Measurements from ENCODE around the gene WFIKKN2.
A peak's percentile ranks its signal among the peaks of the same experiment; 100 is the strongest.

The WFIKKN2 gene

GRCh38 chr17:50802609-50803571, 32.5 kb upstream of the WFIKKN2 start:
- TF ChIP-seq GATA3 (IDR thresholded peaks at IDR 0.05; ENCODE audit: low read depth, low read length) = no peak
- TF ChIP-seq GATA2 (IDR thresholded peaks at IDR 0.05; ENCODE audit: low read depth, low read length) = no peak

- TF ChIP-seq GATA2 (IDR thresholded peaks at IDR 0.05; ENCODE audit: low read depth, low read length) = no peak
- no peak for TF ChIP-seq GATA3 (IDR thresholded peaks at IDR 0.05; ENCODE audit: low read depth, low read length)
Observed at GRCh38 chr17:50803676-50804075, 31.7 kb upstream of the WFIKKN2 start.

- TF ChIP-seq GATA2 (IDR thresholded peaks at IDR 0.05; ENCODE audit: low read depth, low read length) (no peak), GATA3 (IDR thresholded peaks at IDR 0.05; ENCODE audit: low read depth, low read length) (no peak)
Observed at GRCh38 chr17:50805486-50805885, 29.9 kb upstream of the WFIKKN2 start.

- TF ChIP-seq GATA3 (IDR thresholded peaks at IDR 0.05; ENCODE audit: low read depth, low read length) (no peak), GATA2 (IDR thresholded peaks at IDR 0.05; ENCODE audit: low read depth, low read length) (no peak)
Observed at GRCh38 chr17:50806141-50806643, 29.2 kb upstream of the WFIKKN2 start.

GRCh38 chr17:50807009-50807408, 28.4 kb upstream of the WFIKKN2 start:
- TF ChIP-seq GATA2 (IDR thresholded peaks at IDR 0.05; ENCODE audit: low read depth, low read length) = no peak
- no peak for TF ChIP-seq GATA3 (IDR thresholded peaks at IDR 0.05; ENCODE audit: low read depth, low read length)

GRCh38 chr17:50807675-50808074, 27.7 kb upstream of the WFIKKN2 start:
- no peak for TF ChIP-seq GATA3 (IDR thresholded peaks at IDR 0.05; ENCODE audit: low read depth, low read length)
- no peak for TF ChIP-seq GATA2 (IDR thresholded peaks at IDR 0.05; ENCODE audit: low read depth, low read length)

- no peak for TF ChIP-seq GATA3 (IDR thresholded peaks at IDR 0.05; ENCODE audit: low read depth, low read length)
- TF ChIP-seq GATA2 (IDR thresholded peaks at IDR 0.05; ENCODE audit: low read depth, low read length) = no peak
Observed at GRCh38 chr17:50808413-50808812, 27.0 kb upstream of the WFIKKN2 start.

GRCh38 chr17:50808888-50809287, 26.5 kb upstream of the WFIKKN2 start:
- TF ChIP-seq GATA2 (IDR thresholded peaks at IDR 0.05; ENCODE audit: low read depth, low read length) = no peak

- TF ChIP-seq GATA2 (IDR thresholded peaks at IDR 0.05; ENCODE audit: low read depth, low read length) = no peak
- TF ChIP-seq GATA3 (IDR thresholded peaks at IDR 0.05; ENCODE audit: low read depth, low read length) = peak; percentile 62
Observed at GRCh38 chr17:50813583-50813982, 21.8 kb upstream of the WFIKKN2 start.

GRCh38 chr17:50815400-50815799, 20.0 kb upstream of the WFIKKN2 start:
- TF ChIP-seq GATA2 (IDR thresholded peaks at IDR 0.05; ENCODE audit: low read depth, low read length) = no peak
- TF ChIP-seq GATA3 (IDR thresholded peaks at IDR 0.05; ENCODE audit: low read depth, low read length) = no peak

- TF ChIP-seq GATA2 (IDR thresholded peaks at IDR 0.05; ENCODE audit: low read depth, low read length) (no peak), GATA3 (IDR thresholded peaks at IDR 0.05; ENCODE audit: low read depth, low read length) (no peak)
Observed at GRCh38 chr17:50816271-50816670, 19.1 kb upstream of the WFIKKN2 start.

GRCh38 chr17:50816771-50817751, 18.3 kb upstream of the WFIKKN2 start:
- TF ChIP-seq GATA2 (IDR thresholded peaks at IDR 0.05; ENCODE audit: low read depth, low read length) = no peak
- no peak for TF ChIP-seq GATA3 (IDR thresholded peaks at IDR 0.05; ENCODE audit: low read depth, low read length)

- TF ChIP-seq GATA2 (IDR thresholded peaks at IDR 0.05; ENCODE audit: low read depth, low read length) (no peak), GATA3 (IDR thresholded peaks at IDR 0.05; ENCODE audit: low read depth, low read length) (no peak)
Observed at GRCh38 chr17:50817838-50818237, 17.5 kb upstream of the WFIKKN2 start.

GRCh38 chr17:50818261-50818660, 17.1 kb upstream of the WFIKKN2 start:
- TF ChIP-seq GATA3 (IDR thresholded peaks at IDR 0.05; ENCODE audit: low read depth, low read length) (no peak), GATA2 (IDR thresholded peaks at IDR 0.05; ENCODE audit: low read depth, low read length) (no peak)

Data from SH-SY5Y (cell line).